H1 (cell line): Measurements from ENCODE around the gene DCDC2B. TPM values are rescaled to one million over a fixed set of nuclear protein-coding genes. Genes with fewer than 3 reads are reported as not detected.

ENCODE experiments used
- CTCF ChIA-PET: fragments of 300-600 bp; sonication (Branson Sonifier 250); formaldehyde crosslinking; loops from one replicate; lab custom pipeline; 2021; ENCODE audit not compliant: partially characterized antibody; lab: Charles Lee
- POLR2A ChIA-PET: fragments of 300-600 bp; sonication (Branson Sonifier 250); formaldehyde crosslinking; loops from one replicate; lab custom pipeline; 2021; ENCODE audit warnings: inconsistent platforms; ENCODE audit not compliant: partially characterized antibody; lab: Charles Lee
- DNase-seq, 2 experiments: peaks; one replicate each; pipeline versions ENCODE4 v3.0.0 to v3.0.0-alpha.2; 2010 to 2022; ENCODE audit warnings: low spot score in 2 of 2, low read depth in 1 of 2, mixed read lengths in 1 of 2
- FAIRE-seq: peaks from 2 replicates; lab custom pipeline; 2011; peaks lifted over from hg19 to GRCh38; lab: Jason Lieb, UNC
- H2AFZ ChIP-seq: 2 replicates; pipeline ENCODE4 v1.8.1; 2012; ENCODE audit warnings: low read length, inconsistent platforms
- H2AK5ac ChIP-seq: 2 replicates; pipeline ENCODE4 v1.6.1; 2013; ENCODE audit warnings: low read depth, low read length
- H2BK120ac ChIP-seq: replicated peaks from 2 replicates; pipeline ENCODE3; 2013; ENCODE audit warnings: low read depth, low read length, inconsistent platforms
- H2BK12ac ChIP-seq: 2 replicates; pipeline ENCODE4 v1.6.1; 2013; ENCODE audit warnings: low read depth, low read length
- H2BK15ac ChIP-seq: 2 replicates; pipeline ENCODE4 v1.6.1; 2013; ENCODE audit warnings: low read length
- H2BK20ac ChIP-seq: 2 replicates; pipeline ENCODE4 v1.6.1; 2013; ENCODE audit warnings: low read length
- H2BK5ac ChIP-seq: 2 replicates; pipeline ENCODE4 v1.6.1; 2013; ENCODE audit warnings: low read depth, low read length
- H3K14ac ChIP-seq: 2 replicates; pipeline ENCODE4 v1.6.1; 2013; ENCODE audit warnings: inconsistent platforms; ENCODE audit not compliant: insufficient read length
- H3K18ac ChIP-seq: 2 replicates; pipeline ENCODE4 v1.6.1; 2013; ENCODE audit warnings: low read length; ENCODE audit errors: extremely low read depth
- H3K23ac ChIP-seq: 2 replicates; pipeline ENCODE4 v1.6.1; 2013; ENCODE audit warnings: inconsistent platforms; ENCODE audit not compliant: insufficient read length
- H3K23me2 ChIP-seq: 2 replicates; pipeline ENCODE4 v1.6.1; 2013; ENCODE audit warnings: low read depth, low read length
- H3K27ac ChIP-seq: 2 replicates; pipeline ENCODE4 v1.6.1; 2011; ENCODE audit warnings: low read depth, low read length, inconsistent platforms
- H3K27me3 ChIP-seq, 4 experiments: replicated peaks in 1 of 4; 1 replicate in 1 of 4; 2 replicates in 3 of 4; pipeline versions ENCODE4 v1.6.1 to v1.8.1; 2011 to 2013; ENCODE audit warnings: low read length in 3 of 4, mild to moderate bottlenecking in 3 of 4, inconsistent platforms in 2 of 4, mixed read lengths in 2 of 4, moderate library complexity in 1 of 4; ENCODE audit not compliant: control insufficient read depth in 3 of 4, insufficient read depth in 3 of 4; ENCODE audit errors: extremely low read depth in 1 of 4
- H3K36me3 ChIP-seq, 4 experiments: 2 replicates each; pipeline versions ENCODE4 v1.6.1 to v1.8.1; 2011 to 2013; ENCODE audit warnings: mild to moderate bottlenecking in 4 of 4, low read length in 3 of 4, moderate library complexity in 2 of 4, control low read depth in 1 of 4, inconsistent platforms in 1 of 4; ENCODE audit not compliant: insufficient read depth in 4 of 4, control insufficient read depth in 2 of 4
- H3K4ac ChIP-seq: replicated peaks from 2 replicates; pipeline ENCODE3; 2013; ENCODE audit warnings: low read length, low read depth, mixed read lengths, inconsistent platforms; ENCODE audit not compliant: insufficient read length
- H3K4me1 ChIP-seq, 4 experiments: replicated peaks in 1 of 4; 1 replicate in 1 of 4; 2 replicates in 3 of 4; pipeline versions ENCODE4 v1.6.1 to v1.8.1; 2011 to 2013; ENCODE audit warnings: low read length in 3 of 4, inconsistent platforms in 2 of 4, mixed read lengths in 1 of 4; ENCODE audit not compliant: insufficient read depth in 4 of 4, control insufficient read depth in 3 of 4
- H3K4me2 ChIP-seq, 2 experiments: 2 replicates each; pipeline versions ENCODE4 v1.6.1 to v1.8.1; 2011 to 2013; ENCODE audit warnings: low read depth in 2 of 2, low read length in 2 of 2, control low read depth in 1 of 2, inconsistent platforms in 1 of 2, mild to moderate bottlenecking in 1 of 2; ENCODE audit not compliant: insufficient read depth in 1 of 2
- H3K4me3 ChIP-seq, 4 experiments: fragments of 200-600, 300-600 bp in 1 of 4; sonication (generic), shearing (Covaris generic), sonication (Bioruptor Twin) in 1 of 4; 2 replicates each; pipeline versions ENCODE4 v1.5.1 to v1.8.1; 2011 to 2016; ENCODE audit warnings: low read length in 4 of 4, low read depth in 3 of 4, control low read depth in 2 of 4, inconsistent platforms in 2 of 4, mild to moderate bottlenecking in 2 of 4, mixed read lengths in 1 of 4, moderate library complexity in 1 of 4; ENCODE audit not compliant: insufficient read depth in 2 of 4; ENCODE audit errors: extremely low read depth in 1 of 4
- H3K56ac ChIP-seq: replicated peaks from 2 replicates; pipeline ENCODE3; 2013; ENCODE audit warnings: low read depth, mild to moderate bottlenecking, mixed read lengths, low read length, inconsistent platforms; ENCODE audit not compliant: insufficient read length
- H3K79me1 ChIP-seq: 2 replicates; pipeline ENCODE4 v1.6.1; 2013; ENCODE audit warnings: low read depth, low read length, control low read depth
- H3K79me2 ChIP-seq, 2 experiments: 2 replicates each; pipeline versions ENCODE4 v1.6.1 to v1.8.1; 2012 to 2013; ENCODE audit warnings: low read length in 2 of 2, mild to moderate bottlenecking in 2 of 2, inconsistent platforms in 1 of 2; ENCODE audit not compliant: insufficient read depth in 2 of 2, control insufficient read depth in 1 of 2
- H3K9ac ChIP-seq, 4 experiments: replicated peaks in 1 of 4; 1 replicate in 1 of 4; 2 replicates in 3 of 4; pipeline versions ENCODE4 v1.6.1 to v1.8.1; 2011 to 2013; ENCODE audit warnings: low read depth in 3 of 4, low read length in 3 of 4, control low read depth in 2 of 4, mild to moderate bottlenecking in 2 of 4, moderate library complexity in 2 of 4, inconsistent platforms in 1 of 4; ENCODE audit errors: extremely low read depth in 1 of 4
- H3K9me3 ChIP-seq, 2 experiments: 2 replicates each; pipeline versions ENCODE4 v1.6.1 to v1.8.1; 2012 to 2013; ENCODE audit warnings: mild to moderate bottlenecking in 2 of 2, moderate library complexity in 2 of 2, control low read depth in 1 of 2, inconsistent platforms in 1 of 2, low read depth in 1 of 2, low read length in 1 of 2, mixed read lengths in 1 of 2; ENCODE audit not compliant: insufficient read depth in 2 of 2
- H4K20me1 ChIP-seq, 2 experiments: replicated peaks in 1 of 2; 2 replicates each; pipeline versions ENCODE3 to v1.8.1; 2011 to 2013; ENCODE audit warnings: inconsistent platforms in 2 of 2, low read length in 2 of 2, mild to moderate bottlenecking in 1 of 2; ENCODE audit not compliant: insufficient read depth in 2 of 2, control insufficient read depth in 1 of 2
- H4K5ac ChIP-seq: 2 replicates; pipeline ENCODE4 v1.6.1; 2013; ENCODE audit warnings: low read length, low read depth, mixed read lengths, inconsistent platforms; ENCODE audit not compliant: insufficient read length
- H4K8ac ChIP-seq: 2 replicates; pipeline ENCODE4 v1.8.0; 2013; ENCODE audit warnings: mild to moderate bottlenecking, moderate library complexity, low read length, inconsistent platforms; ENCODE audit not compliant: insufficient read depth; ENCODE audit errors: extremely low read depth
- H4K91ac ChIP-seq: replicated peaks from 2 replicates; pipeline ENCODE3; 2013; ENCODE audit warnings: low read length, mixed read lengths, inconsistent platforms; ENCODE audit not compliant: insufficient read length
- RXRA ChIP-seq: IDR thresholded peaks from 2 replicates; pipeline ENCODE4 v1.6.1; 2011; ENCODE audit warnings: low read depth, mild to moderate bottlenecking, low read length, moderate library complexity; ENCODE audit not compliant: insufficient read depth
- SRF ChIP-seq: IDR thresholded peaks from 2 replicates; pipeline ENCODE4 v1.6.1; 2011; ENCODE audit warnings: mild to moderate bottlenecking, low read depth, low read length, moderate library complexity
- SUZ12 ChIP-seq: fragments of 200-600 bp; sonication (generic); IDR thresholded peaks from 2 replicates; pipeline ENCODE4 v1.6.1; 2012; ENCODE audit warnings: mild to moderate bottlenecking, inconsistent platforms, low read length, moderate library complexity, mixed read lengths
- TAF1 ChIP-seq: IDR thresholded peaks from 2 replicates; pipeline ENCODE4 v1.6.1; 2011; ENCODE audit warnings: mild to moderate bottlenecking, low read depth, low read length
- WGBS, 2 experiments: shearing (Covaris generic) in 1 of 2; methylation state at CpG; one replicate each; pipeline versions ENCODE4 v1.1.6 to v1.1.7; 2013 to 2015; ENCODE audit warnings: low lambda C conversion rate in 2 of 2, mixed read lengths in 2 of 2, inconsistent platforms in 1 of 2, low coverage in 1 of 2, missing lambda C conversion rate in 1 of 2; ENCODE audit not compliant: insufficient replicate concordance in 2 of 2, insufficient coverage in 1 of 2, insufficient read length in 1 of 2; ENCODE audit errors: extremely low coverage in 1 of 2, missing lambda C conversion rate in 1 of 2; 5-methylcytosine and 5-hydroxymethylcytosine counted together
- polyA plus RNA-seq, 7 experiments: library from polyadenylated mRNA; depleted of rRNA in 3 of 7; stranded (reverse) in 5 of 7; unstranded in 2 of 7; fragments of >200 nt in 5 of 7; fragments of 200-250 nt in 2 of 7; gene quantifications; 1 replicate in 5 of 7; 2 replicates in 1 of 7; 4 replicates in 1 of 7; pipeline versions ENCODE4 v1.2.1 to v1.2.3, GENCODE V29; 2011 to 2013; ENCODE audit warnings: missing spikeins in 2 of 7, mixed read lengths in 2 of 7
- total RNA-seq: library from RNA; stranded (reverse); fragmentation: NEBNext Ultra II Directional; extraction: Animal tissue kit (Norgen Biotek cat#: 25700); gene quantifications from 2 replicates; pipeline ENCODE4 v1.2.1, GENCODE V29; 2021

Gene DCDC2B
- total and polyA plus RNA-seq, 2 of the 8 experiments (the other 6 are each of a cell fraction or from before 2014, with no cell fraction given), result not detected

DNA sequence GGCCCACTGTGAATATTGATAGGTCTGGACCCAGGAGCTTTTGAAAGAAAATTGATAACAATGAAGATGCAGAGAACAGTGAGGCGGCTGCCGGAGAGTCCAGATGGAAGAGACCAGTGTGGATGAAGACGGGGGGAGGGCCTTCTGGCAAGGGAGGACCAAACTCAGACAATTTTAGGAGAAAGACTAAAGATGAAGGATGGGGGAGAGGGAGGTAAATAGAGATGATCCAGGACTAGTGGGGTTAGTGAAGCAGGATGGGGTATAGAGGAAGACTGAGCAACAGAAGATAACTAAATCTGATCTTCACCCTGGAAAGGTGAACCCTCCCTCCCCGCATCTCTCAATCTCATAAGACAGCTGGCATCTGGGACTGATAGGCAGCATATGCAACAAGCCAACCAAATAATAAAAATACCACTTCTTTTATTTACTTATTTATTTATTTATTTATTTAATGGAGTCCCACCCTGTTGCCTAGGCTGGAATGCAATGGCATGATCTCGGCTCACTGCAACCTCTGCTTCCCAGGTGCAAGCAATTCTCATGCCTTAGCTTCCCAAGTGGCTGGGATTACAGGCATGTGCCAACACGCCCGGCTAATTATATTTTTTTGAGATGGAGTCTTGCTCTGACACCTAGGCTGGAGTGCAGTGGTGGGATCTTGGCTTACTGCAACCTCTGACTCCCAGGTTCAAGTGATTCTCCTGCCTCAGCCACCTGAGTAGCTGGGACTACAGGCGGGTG is 23.8 kb downstream of the DCDC2B start:
- Histone ChIP-seq H3K4me3 (no peak overlapping the region), H3K79me1 (peaks cover 2% of the 10 kb centered on the region; the same call in 1 of the 2 replicates), H3K14ac (no peak overlapping the region), H4K8ac (no peak overlapping the region), H3K9me3 (no peaks in the 10 kb centered on the region), H3K23ac (no peak overlapping the region), H3K36me3 (peaks cover 20 to 51% (median 42%) of the 10 kb centered on the region in 4 experiments), H3K4me1 (no peaks in the 10 kb centered on the region), H3K23me2 (no peaks in the 10 kb centered on the region), H2BK15ac (no peak overlapping the region), H3K56ac (no peak overlapping the region)
- CTCF ChIA-PET, result interaction anchor here (0.8 to 1.8 kb wide), 3 partner anchors 10 to 22 kb away, joined by 3 to 4 read pairs (median 4); no protein-coding TSS in a partner anchor
- DNase-seq, result no peak
- TF ChIP-seq SRF (no peak), TAF1 (no peak), SUZ12 (no peak), RXRA (no peak)
- TF ChIP-seq, all 59 proteins: peak for 0
- no peak overlapping the region for H3K4me2 ChIP-seq
- no peak overlapping the region for H4K5ac ChIP-seq
- no peak for FAIRE-seq
- POLR2A ChIA-PET, result interaction anchor here (1.0 to 2.0 kb wide), 8 partner anchors 10 to 100 kb away, joined by 3 to 12 read pairs (median 4); partner anchors contain the start of genes EIF3I and TMEM234
- H3K9ac ChIP-seq, result no peak overlapping the region
- H4K20me1 ChIP-seq, result peaks cover 0 to 9% of the 10 kb centered on the region in 2 experiments
- H2BK120ac ChIP-seq, result no peak overlapping the region
- H2AK5ac ChIP-seq, result no peak overlapping the region
- no peaks in the 10 kb centered on the region for H3K79me2 ChIP-seq
- no peaks in the 10 kb centered on the region for H3K27me3 ChIP-seq
- no peak overlapping the region for H4K91ac ChIP-seq
- H2BK20ac ChIP-seq, result no peak overlapping the region
- H3K4ac ChIP-seq, result no peak overlapping the region
- H2AFZ ChIP-seq, result no peak overlapping the region
- WGBS, 2 experiments, result 90% methylated on average over 8 of the region's 8 CpGs; no CpG with 5 or more reads in 1 of the 2 experiments
- H2BK5ac ChIP-seq, result no peak overlapping the region
- H2BK12ac ChIP-seq, result no peak overlapping the region
- no peak overlapping the region for H3K27ac ChIP-seq
- no peak overlapping the region; the same call in 1 of the 2 replicates for H3K18ac ChIP-seq
